PC-9 (cell line): Measurements from ENCODE around the gene GRAP2. TPM values are rescaled to one million over a fixed set of nuclear protein-coding genes. Genes with fewer than 3 reads are reported as not detected.
A peak's percentile ranks its signal among the peaks of the same experiment; 100 is the strongest.

Experiments
- BruUV-seq: library from RNA; stranded (reverse); fragments of 400-500 nt; replicated peaks from 2 replicates; lab custom pipeline; 2021; lab: Mats Ljungman, UMichigan
- CTCF ChIA-PET: fragments of 300-600 bp; sonication (Branson Sonifier 250); formaldehyde crosslinking; loops from one replicate; lab custom pipeline; 2022; ENCODE audit warnings: antibody characterized with exemption; lab: Charles Lee
- POLR2A ChIA-PET: fragments of 300-600 bp; sonication (Branson Sonifier 250); formaldehyde crosslinking; loops from one replicate; lab custom pipeline; 2022; ENCODE audit warnings: antibody characterized with exemption; ENCODE audit not compliant: unreplicated experiment; lab: Charles Lee
- DNase-seq, 2 experiments: peaks; one replicate each; pipeline versions ENCODE4 v3.0.0 to v3.0.0-alpha.2; 2015 to 2022; ENCODE audit warnings: mixed read lengths in 1 of 2
- H2AFZ ChIP-seq: fragments of 200-600 bp; sonication (generic); 2 replicates; pipeline ENCODE4 v1.8.1; 2017; ENCODE audit warnings: antibody characterized with exemption
- H3F3A ChIP-seq: fragments of 200-600 bp; sonication (generic); 2 replicates; pipeline ENCODE4 v1.8.1; 2017; ENCODE audit warnings: antibody characterized with exemption, mild to moderate bottlenecking, low read depth; ENCODE audit not compliant: insufficient read depth
- H3K27ac ChIP-seq: fragments of 200-600 bp; sonication (generic); 2 replicates; pipeline ENCODE4 v1.6.1; 2016; ENCODE audit warnings: mixed run types
- H3K27me3 ChIP-seq: fragments of 200-600 bp; sonication (generic); 2 replicates; pipeline ENCODE4 v1.6.1; 2016; ENCODE audit warnings: low read depth, mixed run types; ENCODE audit not compliant: insufficient read depth
- H3K36me3 ChIP-seq: fragments of 200-600 bp; sonication (generic); 2 replicates; pipeline ENCODE4 v1.6.1; 2016; ENCODE audit warnings: low read depth, mixed run types
- H3K4me1 ChIP-seq: fragments of 200-600 bp; sonication (generic); replicated peaks from 2 replicates; pipeline ENCODE4 v1.6.1; 2016; ENCODE audit warnings: mixed run types; ENCODE audit not compliant: insufficient read depth
- H3K4me2 ChIP-seq: fragments of 200-600 bp; sonication (generic); 2 replicates; pipeline ENCODE4 v1.6.1; 2017; ENCODE audit warnings: mixed run types
- H3K4me3 ChIP-seq: fragments of 200-600 bp; sonication (generic); 2 replicates; pipeline ENCODE4 v1.6.1; 2016; ENCODE audit warnings: mixed run types
- H3K79me2 ChIP-seq: fragments of 200-600 bp; sonication (generic); 2 replicates; pipeline ENCODE4 v1.6.1; 2017; ENCODE audit warnings: low read depth, mixed run types
- H3K9me2 ChIP-seq: fragments of 200-600 bp; sonication (generic); 2 replicates; pipeline ENCODE4 v1.8.1; 2017; ENCODE audit warnings: mild to moderate bottlenecking; ENCODE audit not compliant: insufficient read depth
- H3K9me3 ChIP-seq: fragments of 200-600 bp; sonication (generic); 2 replicates; pipeline ENCODE4 v1.8.1; 2016; ENCODE audit warnings: low read depth; ENCODE audit not compliant: insufficient read depth
- H4K20me1 ChIP-seq: fragments of 200-600 bp; sonication (generic); 2 replicates; pipeline ENCODE4 v1.8.1; 2017; ENCODE audit not compliant: insufficient read depth
- EZH2 ChIP-seq: fragments of 200-600 bp; sonication (generic); IDR thresholded peaks from 2 replicates; pipeline ENCODE4 v1.8.0; 2017; ENCODE audit warnings: antibody characterized with exemption, low read depth
- intact Hi-C: fragments of 100-400 bp; cut with micrococcal nuclease; formaldehyde crosslinking; loops from one replicate; pipeline ENCODE4 v1.10.0; 2022; ENCODE audit not compliant: unreplicated experiment
- total RNA-seq: library from RNA; stranded (reverse); gene quantifications from 2 replicates; pipeline ENCODE4 v1.2.3, GENCODE V29; 2021
- TF ChIP-seq, protein P1 (sequence below): fragments of 200-600 bp; sonication (generic); conservative IDR thresholded peaks from 2 replicates; pipeline ENCODE4 v1.6.1; 2017; ENCODE audit warnings: mixed run types, antibody characterized with exemption, mild to moderate bottlenecking, moderate library complexity

GRAP2 gene
- total RNA-seq, 1 experiment from 2014 or later: not detected

DNA sequence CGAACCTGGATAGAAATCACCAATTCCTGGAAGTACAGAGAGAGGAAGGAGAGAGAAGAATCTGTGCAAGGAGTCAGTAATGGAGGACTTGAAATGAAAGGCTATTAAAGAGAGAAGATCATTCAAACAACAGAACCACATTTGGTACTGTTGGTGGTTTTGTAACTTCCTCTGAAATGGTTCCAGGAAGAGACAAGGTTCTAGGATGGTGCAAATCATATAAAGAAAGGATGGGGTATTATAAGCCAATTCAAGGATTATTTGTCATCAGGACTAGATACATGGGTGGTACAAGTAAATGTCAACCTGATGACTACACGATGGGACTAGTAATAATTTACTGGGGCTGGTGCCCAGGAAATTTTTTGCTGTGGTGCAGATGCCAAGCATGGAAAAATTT, 30.4 kb downstream of the GRAP2 start:
- intact Hi-C loops: loop anchor here (5.0 to 10.0 kb wide), 2 partner anchors 306 to 374 kb away; no protein-coding TSS in a partner anchor
- Histone ChIP-seq H3K27ac (no peak overlapping the region), H3K36me3 (no peaks in the 10 kb centered on the region), H3K4me3 (no peak overlapping the region), H3K4me1 (no peaks in the 10 kb centered on the region), H3K9me3 (no peaks in the 10 kb centered on the region), H3K9me2 (no peaks in the 10 kb centered on the region), H4K20me1 (no peaks in the 10 kb centered on the region), H3K79me2 (no peaks in the 10 kb centered on the region), H3K27me3 (peaks cover 94% of the 10 kb centered on the region), H3K4me2 (no peak overlapping the region), H3F3A (no peaks in the 10 kb centered on the region), H2AFZ (no peak overlapping the region)
- POLR2A ChIA-PET: no interaction called here
- no TSS peak for BruUV-seq
- DNase-seq: no peak
- CTCF ChIA-PET: no interaction called here
- TF ChIP-seq, protein P1, sequence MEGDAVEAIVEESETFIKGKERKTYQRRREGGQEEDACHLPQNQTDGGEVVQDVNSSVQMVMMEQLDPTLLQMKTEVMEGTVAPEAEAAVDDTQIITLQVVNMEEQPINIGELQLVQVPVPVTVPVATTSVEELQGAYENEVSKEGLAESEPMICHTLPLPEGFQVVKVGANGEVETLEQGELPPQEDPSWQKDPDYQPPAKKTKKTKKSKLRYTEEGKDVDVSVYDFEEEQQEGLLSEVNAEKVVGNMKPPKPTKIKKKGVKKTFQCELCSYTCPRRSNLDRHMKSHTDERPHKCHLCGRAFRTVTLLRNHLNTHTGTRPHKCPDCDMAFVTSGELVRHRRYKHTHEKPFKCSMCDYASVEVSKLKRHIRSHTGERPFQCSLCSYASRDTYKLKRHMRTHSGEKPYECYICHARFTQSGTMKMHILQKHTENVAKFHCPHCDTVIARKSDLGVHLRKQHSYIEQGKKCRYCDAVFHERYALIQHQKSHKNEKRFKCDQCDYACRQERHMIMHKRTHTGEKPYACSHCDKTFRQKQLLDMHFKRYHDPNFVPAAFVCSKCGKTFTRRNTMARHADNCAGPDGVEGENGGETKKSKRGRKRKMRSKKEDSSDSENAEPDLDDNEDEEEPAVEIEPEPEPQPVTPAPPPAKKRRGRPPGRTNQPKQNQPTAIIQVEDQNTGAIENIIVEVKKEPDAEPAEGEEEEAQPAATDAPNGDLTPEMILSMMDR: no peak
- no peak for TF ChIP-seq EZH2

DNA sequence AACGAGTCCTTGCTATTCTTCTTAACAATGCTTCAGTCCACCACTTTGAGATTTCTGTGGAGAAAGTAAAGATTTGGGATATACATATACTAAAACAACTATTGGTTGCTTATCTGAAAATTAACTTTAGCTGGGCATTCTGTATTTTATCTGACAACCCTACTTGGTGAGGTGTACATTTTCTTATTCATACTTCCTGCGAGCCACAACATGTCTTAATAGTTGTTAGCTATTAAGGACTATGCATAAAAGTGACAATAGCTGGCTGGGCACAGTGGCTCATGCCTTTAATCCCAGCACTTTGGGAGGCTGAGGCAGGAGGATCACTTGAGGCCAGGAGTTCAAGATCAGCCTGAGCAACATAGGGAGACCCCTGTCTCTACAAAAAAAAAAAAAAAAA, 31.3 kb downstream of the GRAP2 start:
- no peaks in the 10 kb centered on the region for H4K20me1 ChIP-seq
- no peaks in the 10 kb centered on the region for H3F3A ChIP-seq
- no peaks in the 10 kb centered on the region for H3K4me1 ChIP-seq
- POLR2A ChIA-PET: no interaction called here
- BruUV-seq: no TSS peak
- no peak overlapping the region for H3K4me2 ChIP-seq
- H3K27ac ChIP-seq: no peak overlapping the region
- TF ChIP-seq, protein P1: no peak
- TF ChIP-seq EZH2: no peak
- CTCF ChIA-PET: interaction anchor here (0.7 kb wide), 2 partner anchors 29 to 128 kb away, joined by 3 to 5 read pairs; no protein-coding TSS in a partner anchor
- intact Hi-C loops: loop anchor here (2.0 to 10.0 kb wide), 3 partner anchors 93 to 375 kb away; no protein-coding TSS in a partner anchor
- no peaks in the 10 kb centered on the region for H3K9me2 ChIP-seq
- H3K36me3 ChIP-seq: no peaks in the 10 kb centered on the region
- H3K4me3 ChIP-seq: no peak overlapping the region
- peaks cover 94% of the 10 kb centered on the region for H3K27me3 ChIP-seq
- no peak for DNase-seq
- no peaks in the 10 kb centered on the region for H3K79me2 ChIP-seq
- H2AFZ ChIP-seq: no peak overlapping the region
- H3K9me3 ChIP-seq: no peaks in the 10 kb centered on the region

DNA sequence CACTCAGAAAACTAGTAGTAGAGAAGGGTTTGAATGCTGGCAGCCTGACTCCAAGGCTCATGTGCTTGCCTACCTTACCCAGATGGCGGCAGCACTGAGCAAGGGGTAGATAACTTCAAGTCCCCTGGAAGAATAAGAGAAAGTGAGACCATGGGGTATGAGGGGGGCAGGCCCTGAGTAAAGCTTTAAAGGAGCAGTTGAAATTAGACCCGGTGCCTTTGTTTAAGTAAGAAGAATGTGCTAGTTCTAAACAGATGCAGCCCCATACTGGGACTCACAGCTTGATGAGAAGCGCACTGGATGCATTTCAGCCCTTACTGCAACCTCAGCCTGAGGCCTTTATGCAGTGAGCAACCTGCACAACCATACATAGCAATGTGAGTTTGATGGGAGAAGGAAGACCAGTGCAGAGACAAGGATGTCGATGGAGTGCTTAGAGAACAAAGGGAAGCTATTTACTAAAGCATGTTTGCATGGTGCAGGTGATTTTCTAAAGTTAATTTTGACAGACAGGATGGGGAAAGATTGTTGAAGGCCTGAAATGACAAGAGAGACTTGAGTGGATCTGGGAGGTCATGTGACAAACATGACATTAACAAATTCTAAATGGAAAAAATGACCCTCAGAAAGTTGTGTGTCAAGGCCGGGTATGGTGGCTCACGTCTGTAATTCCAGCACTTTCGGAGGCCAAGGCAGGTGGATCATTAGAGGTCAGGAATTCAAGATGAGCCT, 32.2 kb downstream of the GRAP2 start:
- no peaks in the 10 kb centered on the region for H3K79me2 ChIP-seq
- ChIA-PET CTCF (interaction anchor here (0.7 to 1.0 kb wide), 2 partner anchors 92 to 320 kb away, joined by 3 to 9 read pairs; no protein-coding TSS in a partner anchor), POLR2A (interaction anchor here (0.6 kb wide), 1 partner anchor 212 kb away, joined by 13 read pairs; no protein-coding TSS in a partner anchor)
- H3K4me1 ChIP-seq: no peaks in the 10 kb centered on the region
- no peak overlapping the region for H3K4me2 ChIP-seq
- H3K9me2 ChIP-seq: no peaks in the 10 kb centered on the region
- peak in 1 of 2 experiments; percentile 29 for DNase-seq
- peaks cover 94% of the 10 kb centered on the region for H3K27me3 ChIP-seq
- BruUV-seq: no TSS peak
- H3K9me3 ChIP-seq: no peaks in the 10 kb centered on the region
- no peak overlapping the region for H2AFZ ChIP-seq
- no peaks in the 10 kb centered on the region for H4K20me1 ChIP-seq
- no peak overlapping the region for H3K27ac ChIP-seq
- TF ChIP-seq, protein P1: peak; percentile 87
- TF ChIP-seq EZH2: no peak
- H3K36me3 ChIP-seq: no peaks in the 10 kb centered on the region
- intact Hi-C loops: loop anchor here (2.0 to 10.0 kb wide), 3 partner anchors 92 to 376 kb away; no protein-coding TSS in a partner anchor
- H3K4me3 ChIP-seq: no peak overlapping the region
- no peaks in the 10 kb centered on the region for H3F3A ChIP-seq
